Effector memory CD8-positive, alpha-beta T cell (primary cell): ENCODE results near the gene BIRC5.
A peak's percentile ranks its signal among the peaks of the same experiment; 100 is the strongest.
"Not testable (repeated sequence)": the region's sequence is repeated elsewhere in the genome, so short reads cannot be mapped to it uniquely, and the experiment has no call there.

Source experiments
- ATAC-seq: fragments of 150-1000 bp; cut with Tn5 transposase; replicated peaks from 2 replicates; pipeline ENCODE4 v1.10.0; 2021; ENCODE audit warnings: mild to moderate bottlenecking, moderate library complexity
- DNase-seq, 3 experiments: peaks; one replicate each; pipeline ENCODE4 v3.0.0; 2021
- H3K27ac Mint-ChIP-seq, 2 donors: one replicate each; pipeline ENCODE4 v1.8.0; 2022; ENCODE audit warnings: mild to moderate bottlenecking in 2 of 2, mixed read lengths in 2 of 2, moderate library complexity in 2 of 2
- H3K27me3 Mint-ChIP-seq, 2 donors: one replicate each; pipeline ENCODE4 v1.8.0; 2022; ENCODE audit warnings: mixed read lengths in 2 of 2
- H3K36me3 Mint-ChIP-seq: one replicate; pipeline ENCODE4 v1.8.0; 2022; ENCODE audit warnings: mild to moderate bottlenecking, moderate library complexity, mixed read lengths; ENCODE audit not compliant: insufficient read depth
- H3K4me1 Mint-ChIP-seq, 2 donors: one replicate each; pipeline ENCODE4 v1.8.0; 2022; ENCODE audit warnings: low read depth in 2 of 2, mixed read lengths in 2 of 2
- H3K4me3 Mint-ChIP-seq, 2 donors: one replicate each; pipeline ENCODE4 v1.8.0; 2022; ENCODE audit warnings: mild to moderate bottlenecking in 2 of 2, mixed read lengths in 2 of 2, moderate library complexity in 2 of 2
- H3K9me3 Mint-ChIP-seq, 2 donors: one replicate each; pipeline ENCODE4 v1.8.0; 2022; ENCODE audit warnings: mixed read lengths in 2 of 2

The BIRC5 gene

GRCh38 chr17:78248051-78248914, 34.2 kb downstream of the BIRC5 start:
- Mint-ChIP-seq H3K27ac (no peak overlapping the region), H3K4me1 (peaks cover 23 to 32% of the 10 kb centered on the region in 2 donors)
- ATAC-seq = no peak

GRCh38 chr17:78249074-78249817, 35.2 kb downstream of the BIRC5 start:
- Mint-ChIP-seq H3K9me3 (no peaks in the 10 kb centered on the region), H3K4me3 (no peak overlapping the region), H3K27me3 (no peaks in the 10 kb centered on the region), H3K27ac (no peak overlapping the region), H3K36me3 (peaks cover 8% of the 10 kb centered on the region), H3K4me1 (peaks cover 22 to 32% of the 10 kb centered on the region in 2 donors)
- DNase-seq (no peak), ATAC-seq (no peak)

More at GRCh38 chr17:78248051-78248914, 34.2 kb downstream of the BIRC5 start:
- DNase-seq = no peak
- Mint-ChIP-seq H3K9me3 (no peaks in the 10 kb centered on the region), H3K27me3 (no peaks in the 10 kb centered on the region), H3K4me3 (no peak overlapping the region), H3K36me3 (peaks cover 8% of the 10 kb centered on the region)

DNA sequence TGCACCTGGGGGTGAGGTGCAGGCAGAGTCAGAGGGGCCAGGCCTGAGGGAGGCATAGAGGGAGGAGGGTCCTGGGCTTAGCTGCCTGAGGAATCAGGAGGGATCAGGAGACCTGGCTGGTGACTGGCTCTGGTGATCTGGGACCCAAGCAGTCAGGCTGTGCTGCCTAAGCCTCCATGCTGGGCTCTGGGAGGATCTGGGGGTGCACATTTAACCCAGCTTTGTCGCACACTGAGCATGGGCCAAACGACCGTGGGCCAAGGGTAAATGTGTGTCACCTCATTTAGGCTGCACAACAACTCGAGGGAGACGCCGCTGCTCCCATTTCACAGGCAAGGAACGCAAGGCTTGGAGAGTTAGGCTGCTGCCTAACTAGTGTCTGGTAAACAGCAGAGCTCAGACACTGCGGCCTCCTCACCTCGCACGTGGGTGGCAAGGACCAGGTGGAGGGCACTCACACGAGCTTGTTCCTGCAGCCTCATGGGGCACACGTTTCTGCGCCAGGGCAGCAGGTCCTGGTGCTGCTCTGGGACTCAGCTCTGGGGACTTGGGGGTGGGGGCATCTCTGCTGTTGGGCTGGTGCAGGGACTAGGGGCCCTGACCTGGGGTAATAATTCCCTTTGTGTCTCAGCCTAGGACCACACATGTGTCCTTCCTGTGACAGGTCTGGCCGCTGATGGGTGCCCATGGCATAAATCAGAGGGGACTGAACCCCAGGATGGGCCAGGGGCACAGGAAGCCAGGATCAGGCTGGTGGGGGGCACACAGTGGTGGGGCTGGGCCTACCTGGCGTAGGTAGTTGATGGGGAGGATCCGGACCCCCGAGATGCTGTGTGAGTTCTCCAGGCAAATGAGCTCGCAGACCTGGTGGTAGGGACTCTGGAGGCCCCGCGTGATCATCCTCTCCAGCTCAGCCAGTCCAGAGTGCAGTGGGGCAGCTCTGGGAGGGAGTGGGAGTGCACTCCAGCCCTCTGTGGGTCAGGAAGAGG, 36.1 kb downstream of the BIRC5 start:
- Mint-ChIP-seq H3K27ac (peak overlapping the region in 1 of 2 donors; percentile 75), H3K4me3 (peak overlapping the region in 1 of 2 donors; percentile 71), H3K36me3 (peaks cover 11% of the 10 kb centered on the region), H3K4me1 (peaks cover 26 to 35% of the 10 kb centered on the region in 2 donors), H3K27me3 (no peaks in the 10 kb centered on the region), H3K9me3 (no peaks in the 10 kb centered on the region)
- no peak for DNase-seq
- no peak for ATAC-seq

- Mint-ChIP-seq H3K36me3 (peaks cover 11% of the 10 kb centered on the region), H3K4me3 (peak overlapping the region; percentile 71 to 73), H3K27ac (peak overlapping the region in 1 of 2 donors; percentile 75), H3K27me3 (no peaks in the 10 kb centered on the region), H3K9me3 (no peaks in the 10 kb centered on the region), H3K4me1 (peaks cover 26 to 35% of the 10 kb centered on the region in 2 donors)
- ATAC-seq (peak; percentile 44), DNase-seq (peak; percentile 79 to 81 (median 79))
Observed at GRCh38 chr17:78250891-78251772, 37.1 kb downstream of the BIRC5 start.

DNA sequence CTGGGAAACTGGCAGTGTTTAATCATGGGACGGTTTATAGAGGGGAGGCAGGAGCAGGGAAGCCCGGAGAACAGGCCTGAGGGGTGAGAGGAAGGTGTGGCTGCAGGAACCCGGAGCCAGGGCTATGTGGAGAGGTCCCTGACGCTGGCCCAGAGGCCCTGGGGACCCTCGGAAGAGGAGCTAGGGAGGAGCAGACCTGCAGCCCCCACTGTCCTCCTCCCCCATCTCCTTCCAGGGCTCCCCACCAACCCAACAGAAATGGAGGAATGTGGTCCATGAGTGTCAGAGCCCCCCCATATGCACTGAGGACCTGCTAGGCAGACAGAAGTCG, 37.7 kb downstream of the BIRC5 start:
- Mint-ChIP-seq H3K27ac (peak overlapping the region in 1 of 2 donors; percentile 75), H3K9me3 (no peaks in the 10 kb centered on the region), H3K4me3 (peak overlapping the region; percentile 71 to 73), H3K36me3 (peaks cover 11% of the 10 kb centered on the region), H3K4me1 (peaks cover 26 to 35% of the 10 kb centered on the region in 2 donors), H3K27me3 (no peaks in the 10 kb centered on the region)
- ATAC-seq (no peak), DNase-seq (no peak)

DNA sequence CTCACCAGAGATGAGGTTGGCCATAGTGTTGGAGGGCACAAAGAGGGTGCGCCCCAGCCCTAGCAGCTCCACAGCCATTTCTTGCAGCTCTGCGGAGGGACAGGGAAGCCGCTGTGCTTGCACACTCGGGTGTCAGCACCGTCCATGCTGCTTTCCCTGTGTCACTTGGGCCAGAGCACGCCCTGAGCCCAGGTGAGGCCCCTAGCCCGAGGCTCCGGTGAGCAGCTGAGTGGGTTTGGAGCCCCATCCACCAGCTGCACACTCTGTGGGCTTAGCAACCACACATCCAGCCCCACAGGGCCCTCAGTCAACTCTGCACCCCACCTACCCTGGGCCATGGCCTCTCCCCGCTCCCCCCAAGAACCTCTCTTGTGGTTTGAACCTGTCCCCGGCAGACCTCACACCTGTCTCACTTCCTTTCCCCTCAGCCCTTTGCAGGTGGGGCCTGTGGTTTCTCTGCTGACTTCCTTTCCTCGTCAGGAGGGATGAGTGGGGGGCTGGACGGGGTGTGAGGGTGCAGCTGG, 38.1 kb downstream of the BIRC5 start:
- Mint-ChIP-seq H3K4me3 (peak overlapping the region; percentile 71 to 73), H3K4me1 (peaks cover 26 to 35% of the 10 kb centered on the region in 2 donors), H3K36me3 (peaks cover 11% of the 10 kb centered on the region), H3K27ac (peak overlapping the region; percentile 85 to 92), H3K9me3 (no peaks in the 10 kb centered on the region), H3K27me3 (no peaks in the 10 kb centered on the region)
- DNase-seq (peak; percentile 80 to 82 (median 81)), ATAC-seq (peak; percentile 88)

DNA sequence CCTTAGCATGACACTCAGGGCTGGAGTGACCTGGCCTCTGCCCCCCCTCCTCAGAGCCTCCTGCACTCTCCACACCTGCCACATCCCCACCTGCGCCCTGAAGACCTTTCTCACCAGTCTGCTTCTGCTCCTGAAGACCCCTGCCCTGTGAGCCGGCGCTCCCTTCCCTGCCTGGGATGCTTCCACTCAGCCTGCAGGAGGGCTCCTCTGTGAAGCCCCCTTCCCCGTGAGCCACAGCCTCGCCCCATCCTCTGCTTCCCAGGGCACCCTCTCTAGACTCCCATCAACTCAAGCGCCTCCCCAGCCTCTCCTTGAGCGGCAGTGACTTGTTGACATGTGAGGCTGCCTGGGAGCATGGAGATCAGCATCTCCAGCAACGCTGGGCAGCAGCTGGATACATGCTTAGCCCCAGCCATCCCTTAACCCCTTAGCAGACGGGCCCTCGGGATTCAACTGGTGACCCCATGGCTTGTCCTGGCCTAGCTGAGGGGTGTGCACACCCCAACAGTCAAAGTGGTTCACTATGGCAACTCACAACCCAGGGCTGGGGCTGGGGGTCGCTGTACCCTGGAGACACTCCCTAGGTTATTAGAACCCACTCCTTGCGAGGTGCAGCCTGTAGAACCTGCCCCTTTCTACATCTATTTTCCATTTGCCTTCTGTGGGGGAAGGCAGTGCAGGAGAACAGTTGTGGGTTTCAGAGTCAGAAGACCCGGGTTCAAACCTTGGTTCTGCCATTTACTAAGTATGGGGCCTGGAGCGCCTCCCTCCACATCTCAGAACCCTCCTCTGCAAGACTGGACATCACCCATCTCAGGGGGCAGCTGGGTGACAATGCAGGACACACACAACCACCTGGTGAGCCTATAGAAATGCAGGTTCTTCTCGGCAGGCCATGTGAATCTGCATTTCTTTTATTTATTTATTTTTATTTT, 38.9 kb downstream of the BIRC5 start:
- Mint-ChIP-seq H3K36me3 (peaks cover 11% of the 10 kb centered on the region), H3K27me3 (no peaks in the 10 kb centered on the region), H3K27ac (peak overlapping the region; percentile 85 to 92), H3K4me1 (peaks cover 29 to 35% of the 10 kb centered on the region in 2 donors), H3K4me3 (peak overlapping the region; percentile 71 to 73), H3K9me3 (no peaks in the 10 kb centered on the region)
- DNase-seq (peak in 1 of 3 experiments; percentile 27), ATAC-seq (no peak)

DNA sequence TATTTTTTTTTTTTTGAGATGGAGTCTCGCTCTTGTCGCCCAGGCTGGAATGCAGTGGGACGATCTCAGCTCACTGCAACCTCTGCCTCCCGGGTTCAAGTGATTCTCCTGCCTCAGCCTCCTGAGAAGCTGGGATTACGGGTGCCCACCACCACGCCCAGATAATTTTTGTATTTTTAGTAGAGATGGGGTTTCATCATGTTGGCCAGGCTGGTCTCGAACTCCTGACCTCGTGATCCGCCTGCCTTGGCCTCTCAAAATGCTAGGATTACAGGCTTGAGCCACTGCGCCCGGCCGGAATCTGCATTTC, 39.5 kb downstream of the BIRC5 start:
- ATAC-seq, DNase-seq, H3K9me3 Mint-ChIP-seq, H3K27me3 Mint-ChIP-seq: not testable (repeated sequence)
- peak overlapping the region; percentile 71 to 73 for H3K4me3 Mint-ChIP-seq
- peaks cover 32 to 40% of the 10 kb centered on the region in 2 donors for H3K4me1 Mint-ChIP-seq
- H3K36me3 Mint-ChIP-seq = peaks cover 11% of the 10 kb centered on the region
- H3K27ac Mint-ChIP-seq = peak overlapping the region in 1 of 2 donors; percentile 85

DNA sequence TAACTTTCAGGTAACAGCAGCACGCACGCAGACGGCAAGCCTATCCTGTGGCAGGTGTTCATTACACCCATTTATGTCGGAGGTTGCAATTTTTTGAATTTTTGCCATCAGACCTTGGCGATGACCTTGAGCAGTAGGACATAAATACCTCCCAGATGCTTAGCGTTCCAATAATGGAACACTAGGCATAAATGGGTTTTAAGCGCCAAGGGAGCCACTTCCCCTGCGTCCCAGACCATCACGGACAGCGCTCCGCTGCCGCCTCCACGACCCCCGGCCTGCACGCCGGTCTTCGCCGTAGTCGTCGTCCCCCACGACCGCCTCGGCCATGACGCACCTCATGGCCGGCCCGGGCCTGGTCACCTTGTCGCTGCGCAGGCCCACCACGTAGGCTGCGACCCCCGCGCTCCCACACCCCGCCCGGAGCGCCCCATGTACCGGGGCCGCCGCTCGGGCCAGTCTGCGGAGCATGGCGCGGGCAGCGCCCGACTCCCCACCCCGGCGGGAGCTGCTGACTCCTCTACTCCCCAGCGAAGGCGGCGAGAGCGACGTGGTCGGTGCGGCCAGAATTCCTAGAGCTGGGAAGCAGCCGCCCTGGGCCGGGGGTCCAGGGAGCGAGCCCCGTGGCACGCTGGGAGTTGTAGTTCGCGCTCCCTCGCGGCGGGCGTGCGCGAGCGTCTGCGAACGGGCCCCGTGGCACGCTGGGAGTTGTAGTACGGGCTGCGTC, 40.1 kb downstream of the BIRC5 start:
- DNase-seq = peak; percentile 67 to 73 (median 69)
- Mint-ChIP-seq H3K27ac (peak overlapping the region in 1 of 2 donors; percentile 85), H3K9me3 (no peaks in the 10 kb centered on the region), H3K4me3 (peak overlapping the region; percentile 71 to 73), H3K4me1 (peaks cover 32 to 41% of the 10 kb centered on the region in 2 donors), H3K27me3 (no peaks in the 10 kb centered on the region), H3K36me3 (peaks cover 11% of the 10 kb centered on the region)
- ATAC-seq = peak; percentile 39

- peak overlapping the region; percentile 71 to 73 for H3K4me3 Mint-ChIP-seq
- no peak overlapping the region for H3K27ac Mint-ChIP-seq
- no peak for ATAC-seq
- H3K4me1 Mint-ChIP-seq = peaks cover 32 to 43% of the 10 kb centered on the region in 2 donors
- H3K36me3 Mint-ChIP-seq = peaks cover 11% of the 10 kb centered on the region
- DNase-seq = no peak
- H3K9me3 Mint-ChIP-seq = no peaks in the 10 kb centered on the region
- no peaks in the 10 kb centered on the region for H3K27me3 Mint-ChIP-seq
Observed at GRCh38 chr17:78255029-78255656, 41.1 kb downstream of the BIRC5 start.
